CD14-positive monocyte (primary cell): ENCODE measurements around the gene SLC10A7. TPM values are rescaled to one million over a fixed set of nuclear protein-coding genes. Genes with fewer than 3 reads are reported as not detected.

Experiments
- DNase-seq, 3 donors: peaks; one replicate each; pipeline ENCODE4 v3.0.0-alpha.2; 2011 to 2022
- H2AFZ ChIP-seq: 2 replicates; pipeline ENCODE4 v1.6.0; 2012; ENCODE audit warnings: mild to moderate bottlenecking, low read depth, low read length, inconsistent platforms; ENCODE audit not compliant: insufficient read depth, poor library complexity, severe bottlenecking
- H3K27ac ChIP-seq, 2 donors: 1 replicate in 1 of 2; 2 replicates in 1 of 2; pipeline ENCODE4 v1.5.1; 2012 to 2013; ENCODE audit warnings: low read length in 2 of 2, control low read depth in 1 of 2, inconsistent platforms in 1 of 2, low read depth in 1 of 2, mild to moderate bottlenecking in 1 of 2
- H3K27me3 ChIP-seq, 2 donors: one replicate each; pipeline versions ENCODE4 v1.6.0 to v1.6.1; 2011 to 2013; ENCODE audit warnings: low read length in 2 of 2; ENCODE audit not compliant: control insufficient read depth in 2 of 2, insufficient read depth in 2 of 2
- H3K36me3 ChIP-seq, 2 donors: replicated peaks in 1 of 2; 1 replicate in 1 of 2; 2 replicates in 1 of 2; pipeline versions ENCODE4 v1.5.1 to v1.6.1; 2012 to 2013; ENCODE audit warnings: low read length in 2 of 2, control low read depth in 1 of 2, inconsistent platforms in 1 of 2, mild to moderate bottlenecking in 1 of 2; ENCODE audit not compliant: insufficient read depth in 2 of 2, control insufficient read depth in 1 of 2
- H3K4me1 ChIP-seq, 2 donors: 1 replicate in 1 of 2; 2 replicates in 1 of 2; pipeline versions ENCODE4 v1.5.1 to v1.6.1; 2012 to 2013; ENCODE audit warnings: low read length in 2 of 2, control low read depth in 1 of 2, inconsistent platforms in 1 of 2, mild to moderate bottlenecking in 1 of 2, moderate library complexity in 1 of 2; ENCODE audit not compliant: insufficient read depth in 2 of 2, control insufficient read depth in 1 of 2
- H3K4me2 ChIP-seq: replicated peaks from 2 replicates; pipeline ENCODE3; 2012; ENCODE audit warnings: low read length, moderate library complexity, mild to moderate bottlenecking; ENCODE audit not compliant: poor library complexity, severe bottlenecking; ENCODE audit errors: extremely low read depth
- H3K4me3 ChIP-seq, 3 experiments: fragments of 200-600 bp in 1 of 3; sonication (generic) in 1 of 3; replicated peaks in 1 of 3; 1 replicate in 2 of 3; 2 replicates in 1 of 3; pipeline ENCODE4 v1.5.1; 2011 to 2013; ENCODE audit warnings: low read length in 3 of 3, mild to moderate bottlenecking in 3 of 3, control low read depth in 2 of 3, low read depth in 2 of 3, inconsistent platforms in 1 of 3, moderate library complexity in 1 of 3
- H3K79me2 ChIP-seq: 2 replicates; pipeline ENCODE4 v1.6.0; 2012; ENCODE audit warnings: mild to moderate bottlenecking, control low read depth, inconsistent platforms, low read length, moderate library complexity; ENCODE audit not compliant: insufficient read depth
- H3K9ac ChIP-seq: 2 replicates; pipeline ENCODE4 v1.6.0; 2017; ENCODE audit warnings: low read length, mild to moderate bottlenecking; ENCODE audit not compliant: insufficient read depth, poor library complexity, severe bottlenecking
- H3K9me3 ChIP-seq, 2 donors: replicated peaks in 1 of 2; 1 replicate in 1 of 2; 2 replicates in 1 of 2; pipeline versions ENCODE4 v1.5.1 to v1.6.1; 2012 to 2013; ENCODE audit warnings: low read length in 2 of 2, control low read depth in 1 of 2; ENCODE audit not compliant: control insufficient read depth in 1 of 2, insufficient read depth in 1 of 2
- H4K20me1 ChIP-seq: 2 replicates; pipeline ENCODE4 v1.6.0; 2012; ENCODE audit warnings: mild to moderate bottlenecking, low read length, control low read depth, moderate library complexity; ENCODE audit not compliant: insufficient read depth
- H3K27ac Mint-ChIP-seq, 7 donors: one replicate each; pipeline ENCODE4 v1.8.0; 2020; ENCODE audit warnings: mild to moderate bottlenecking in 7 of 7, mixed read lengths in 7 of 7, moderate library complexity in 6 of 7, inconsistent platforms in 2 of 7
- H3K27me3 Mint-ChIP-seq, 3 donors: one replicate each; pipeline ENCODE4 v1.8.0; 2021 to 2022; ENCODE audit warnings: low read depth in 3 of 3, mild to moderate bottlenecking in 3 of 3, mixed read lengths in 3 of 3, moderate library complexity in 3 of 3, inconsistent platforms in 1 of 3
- H3K36me3 Mint-ChIP-seq, 2 donors: one replicate each; pipeline ENCODE4 v1.8.0; 2020; ENCODE audit warnings: mixed read lengths in 2 of 2, inconsistent platforms in 1 of 2, mild to moderate bottlenecking in 1 of 2
- H3K4me1 Mint-ChIP-seq: one replicate; pipeline ENCODE4 v1.8.0; 2020; ENCODE audit warnings: mild to moderate bottlenecking, mixed read lengths
- H3K4me3 Mint-ChIP-seq, 2 donors: one replicate each; pipeline ENCODE4 v1.8.0; 2020; ENCODE audit warnings: mild to moderate bottlenecking in 2 of 2, mixed read lengths in 2 of 2, moderate library complexity in 1 of 2
- H3K9me3 Mint-ChIP-seq, 7 donors: one replicate each; pipeline ENCODE4 v1.8.0; 2020 to 2022; ENCODE audit warnings: mixed read lengths in 7 of 7, mild to moderate bottlenecking in 6 of 7, moderate library complexity in 6 of 7, inconsistent platforms in 2 of 7
- CTCF ChIP-seq: fragments of 200-600 bp; IDR thresholded peaks from one replicate; pipeline ENCODE4 v1.8.0; 2022; ENCODE audit warnings: antibody characterized with exemption, mild to moderate bottlenecking
- WGBS: methylation state at CpG from one replicate; pipeline ENCODE4 v1.1.5; 2013; ENCODE audit warnings: missing lambda C conversion rate; ENCODE audit not compliant: insufficient coverage; 5-methylcytosine and 5-hydroxymethylcytosine counted together
- intact Hi-C, 2 donors: fragments of 100-400 bp; cut with micrococcal nuclease; formaldehyde crosslinking; loops; one replicate each; pipeline versions ENCODE4 v1.15.0 to v1.15.1; 2023
- polyA plus RNA-seq, 3 donors: library from polyadenylated mRNA; depleted of rRNA in 1 of 3; unstranded in 2 of 3; stranded (reverse) in 1 of 3; fragments of 300-500 nt in 2 of 3; fragments of >200 nt in 1 of 3; fragmentation: Illumina TruSeq in 2 of 3; gene quantifications; 1 replicate in 2 of 3; 2 replicates in 1 of 3; pipeline ENCODE4 v1.2.3, GENCODE V29; 2012 to 2021

Gene SLC10A7
- polyA plus RNA-seq, 3 donors, result 6.6 to 8.3 (median 6.8) TPM

GRCh38 chr4:146214238-146214637 is 307.5 kb downstream of the SLC10A7 start, which contains the start of gene REELD1:
REELD1 (plus strand) TSS chr4:146214538; CDS start chr4:146216953, 2,415 bp downstream.
- H3K9me3 ChIP-seq, result no peaks in the 10 kb centered on the region
- Mint-ChIP-seq H3K9me3 (no peaks in the 10 kb centered on the region), H3K4me1 (no peaks in the 10 kb centered on the region), H3K27me3 (peaks cover 0 to 14% (median 6%) of the 10 kb centered on the region in 3 donors), H3K4me3 (no peak within 1 kb of the TSS), H3K36me3 (no peaks in the 10 kb centered on the region), H3K27ac (peak within 1 kb of the TSS in 1 of 7 donors; percentile 52)
- intact Hi-C loops, result no loop called here
- H3K27me3 ChIP-seq, result no peaks in the 10 kb centered on the region
- no peaks in the 10 kb centered on the region for H4K20me1 ChIP-seq
- H3K36me3 ChIP-seq, result no peaks in the 10 kb centered on the region
- no peak within 1 kb of the TSS for H3K9ac ChIP-seq
- no peak for DNase-seq
- WGBS, result 97% methylated on average over 4 of the region's 5 CpGs
- no peak within 1 kb of the TSS for H3K27ac ChIP-seq
- H3K79me2 ChIP-seq, result no peaks in the 10 kb centered on the region
- no peak within 1 kb of the TSS for H2AFZ ChIP-seq
- no peak within 1 kb of the TSS for H3K4me3 ChIP-seq
- H3K4me2 ChIP-seq, result no peak within 1 kb of the TSS
- no peak for TF ChIP-seq CTCF
- H3K4me1 ChIP-seq, result no peaks in the 10 kb centered on the region

- Histone ChIP-seq H3K9me3 (no peaks in the 10 kb centered on the region), H3K27ac (no peak overlapping the region), H3K27me3 (no peaks in the 10 kb centered on the region), H3K9ac (no peak overlapping the region), H3K4me2 (no peak overlapping the region), H3K79me2 (no peaks in the 10 kb centered on the region), H3K4me1 (no peaks in the 10 kb centered on the region), H3K4me3 (no peak overlapping the region), H3K36me3 (no peaks in the 10 kb centered on the region), H2AFZ (no peak overlapping the region), H4K20me1 (no peaks in the 10 kb centered on the region)
- intact Hi-C loops, result no loop called here
- Mint-ChIP-seq H3K4me3 (no peak overlapping the region), H3K27me3 (peaks cover 0 to 13% (median 6%) of the 10 kb centered on the region in 3 donors), H3K27ac (no peak overlapping the region), H3K36me3 (no peaks in the 10 kb centered on the region), H3K9me3 (no peaks in the 10 kb centered on the region), H3K4me1 (no peaks in the 10 kb centered on the region)
- 97% methylated on average over 7 of the region's 9 CpGs for WGBS
- no peak for DNase-seq
- no peak for TF ChIP-seq CTCF
Observed at GRCh38 chr4:146212781-146213180, 309.0 kb downstream of the SLC10A7 start.
